ENCODE results near the gene PFDN1.

Gene PFDN1

DNA sequence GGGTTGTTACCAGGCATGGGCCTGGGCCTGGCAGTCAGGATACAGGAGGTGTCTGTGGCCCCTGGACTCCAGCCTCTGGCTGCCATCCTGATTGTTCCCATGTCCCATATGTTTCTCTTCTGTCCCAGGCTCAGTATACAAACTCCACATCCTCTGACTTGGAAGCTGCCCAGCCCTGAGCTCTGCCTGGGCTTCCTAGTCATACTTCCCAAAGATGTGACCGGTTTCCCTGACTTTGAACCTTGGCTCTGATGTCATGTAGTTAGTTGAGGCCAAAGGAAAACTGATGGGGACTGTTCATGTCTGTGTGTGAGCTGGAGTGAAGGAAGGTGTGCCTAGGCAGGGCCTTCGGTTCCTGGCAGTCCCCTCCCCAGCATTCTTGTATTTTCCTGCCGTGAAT is 77.5 kb downstream of the PFDN1 start:
- no peak for ATAC-seq
- no peak for TF ChIP-seq OSR1 (CRISPR knock-in tag; IDR thresholded peaks at IDR 0.05)
- no peak for TF ChIP-seq TCF4 (CRISPR knock-in tag; IDR thresholded peaks at IDR 0.05; ENCODE audit: borderline replicate concordance)
- no peak for TF ChIP-seq ZFP3 (CRISPR knock-in tag; IDR thresholded peaks at IDR 0.05)
- TF ChIP-seq, protein P1, sequence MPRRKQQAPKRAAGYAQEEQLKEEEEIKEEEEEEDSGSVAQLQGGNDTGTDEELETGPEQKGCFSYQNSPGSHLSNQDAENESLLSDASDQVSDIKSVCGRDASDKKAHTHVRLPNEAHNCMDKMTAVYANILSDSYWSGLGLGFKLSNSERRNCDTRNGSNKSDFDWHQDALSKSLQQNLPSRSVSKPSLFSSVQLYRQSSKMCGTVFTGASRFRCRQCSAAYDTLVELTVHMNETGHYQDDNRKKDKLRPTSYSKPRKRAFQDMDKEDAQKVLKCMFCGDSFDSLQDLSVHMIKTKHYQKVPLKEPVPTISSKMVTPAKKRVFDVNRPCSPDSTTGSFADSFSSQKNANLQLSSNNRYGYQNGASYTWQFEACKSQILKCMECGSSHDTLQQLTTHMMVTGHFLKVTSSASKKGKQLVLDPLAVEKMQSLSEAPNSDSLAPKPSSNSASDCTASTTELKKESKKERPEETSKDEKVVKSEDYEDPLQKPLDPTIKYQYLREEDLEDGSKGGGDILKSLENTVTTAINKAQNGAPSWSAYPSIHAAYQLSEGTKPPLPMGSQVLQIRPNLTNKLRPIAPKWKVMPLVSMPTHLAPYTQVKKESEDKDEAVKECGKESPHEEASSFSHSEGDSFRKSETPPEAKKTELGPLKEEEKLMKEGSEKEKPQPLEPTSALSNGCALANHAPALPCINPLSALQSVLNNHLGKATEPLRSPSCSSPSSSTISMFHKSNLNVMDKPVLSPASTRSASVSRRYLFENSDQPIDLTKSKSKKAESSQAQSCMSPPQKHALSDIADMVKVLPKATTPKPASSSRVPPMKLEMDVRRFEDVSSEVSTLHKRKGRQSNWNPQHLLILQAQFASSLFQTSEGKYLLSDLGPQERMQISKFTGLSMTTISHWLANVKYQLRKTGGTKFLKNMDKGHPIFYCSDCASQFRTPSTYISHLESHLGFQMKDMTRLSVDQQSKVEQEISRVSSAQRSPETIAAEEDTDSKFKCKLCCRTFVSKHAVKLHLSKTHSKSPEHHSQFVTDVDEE (CRISPR knock-in tag; IDR thresholded peaks at IDR 0.05) = no peak
- TF ChIP-seq TOX (CRISPR knock-in tag; IDR thresholded peaks at IDR 0.05; ENCODE audit: borderline replicate concordance) = no peak

DNA sequence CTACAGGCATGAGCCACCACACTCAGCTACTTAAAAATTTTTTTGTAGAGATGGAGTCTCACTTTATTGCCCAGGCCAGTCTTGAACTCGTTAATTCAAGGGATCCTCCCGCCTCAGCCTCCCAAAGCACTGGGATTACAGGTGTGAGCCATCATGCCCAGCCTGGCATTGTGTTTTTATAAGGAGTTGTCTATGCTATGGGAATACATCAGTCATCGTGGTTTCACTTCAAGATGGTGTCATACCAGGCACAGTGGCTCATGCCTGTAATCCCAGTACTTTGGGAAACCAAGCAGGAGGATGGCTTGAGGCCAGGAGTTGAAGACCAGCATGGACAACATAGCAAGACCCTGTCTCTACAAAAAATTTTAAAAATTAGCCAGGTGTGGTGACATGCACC is 78.2 kb downstream of the PFDN1 start:
- ATAC-seq = no peak
- TF ChIP-seq, protein P2, sequence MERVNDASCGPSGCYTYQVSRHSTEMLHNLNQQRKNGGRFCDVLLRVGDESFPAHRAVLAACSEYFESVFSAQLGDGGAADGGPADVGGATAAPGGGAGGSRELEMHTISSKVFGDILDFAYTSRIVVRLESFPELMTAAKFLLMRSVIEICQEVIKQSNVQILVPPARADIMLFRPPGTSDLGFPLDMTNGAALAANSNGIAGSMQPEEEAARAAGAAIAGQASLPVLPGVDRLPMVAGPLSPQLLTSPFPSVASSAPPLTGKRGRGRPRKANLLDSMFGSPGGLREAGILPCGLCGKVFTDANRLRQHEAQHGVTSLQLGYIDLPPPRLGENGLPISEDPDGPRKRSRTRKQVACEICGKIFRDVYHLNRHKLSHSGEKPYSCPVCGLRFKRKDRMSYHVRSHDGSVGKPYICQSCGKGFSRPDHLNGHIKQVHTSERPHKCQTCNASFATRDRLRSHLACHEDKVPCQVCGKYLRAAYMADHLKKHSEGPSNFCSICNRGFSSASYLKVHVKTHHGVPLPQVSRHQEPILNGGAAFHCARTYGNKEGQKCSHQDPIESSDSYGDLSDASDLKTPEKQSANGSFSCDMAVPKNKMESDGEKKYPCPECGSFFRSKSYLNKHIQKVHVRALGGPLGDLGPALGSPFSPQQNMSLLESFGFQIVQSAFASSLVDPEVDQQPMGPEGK (CRISPR knock-in tag; IDR thresholded peaks at IDR 0.05; ENCODE audit: borderline replicate concordance) = no peak
- no peak for TF ChIP-seq TCF4 (CRISPR knock-in tag; IDR thresholded peaks at IDR 0.05; ENCODE audit: borderline replicate concordance)
- no peak for TF ChIP-seq TOX (CRISPR knock-in tag; IDR thresholded peaks at IDR 0.05; ENCODE audit: borderline replicate concordance)
- no peak for TF ChIP-seq ZC3H10 (CRISPR knock-in tag; IDR thresholded peaks at IDR 0.05)
- TF ChIP-seq PPARA (CRISPR knock-in tag; IDR thresholded peaks at IDR 0.05; ENCODE audit: borderline replicate concordance) = no peak
- TF ChIP-seq CSDC2 (CRISPR knock-in tag; IDR thresholded peaks at IDR 0.05) = no peak
- TF ChIP-seq ESRRG (CRISPR knock-in tag; IDR thresholded peaks at IDR 0.05) = no peak
- no peak for TF ChIP-seq RARB (CRISPR knock-in tag; IDR thresholded peaks at IDR 0.05)
- no peak for TF ChIP-seq BACH2 (CRISPR knock-in tag; IDR thresholded peaks at IDR 0.05; ENCODE audit: borderline replicate concordance)
- TF ChIP-seq SNAI2 (CRISPR knock-in tag; IDR thresholded peaks at IDR 0.05) = no peak
- no peak for TF ChIP-seq CREB5 (CRISPR knock-in tag; IDR thresholded peaks at IDR 0.05; ENCODE audit: low read depth)
- no peak for TF ChIP-seq OSR1 (CRISPR knock-in tag; IDR thresholded peaks at IDR 0.05)
- TF ChIP-seq, protein P3, sequence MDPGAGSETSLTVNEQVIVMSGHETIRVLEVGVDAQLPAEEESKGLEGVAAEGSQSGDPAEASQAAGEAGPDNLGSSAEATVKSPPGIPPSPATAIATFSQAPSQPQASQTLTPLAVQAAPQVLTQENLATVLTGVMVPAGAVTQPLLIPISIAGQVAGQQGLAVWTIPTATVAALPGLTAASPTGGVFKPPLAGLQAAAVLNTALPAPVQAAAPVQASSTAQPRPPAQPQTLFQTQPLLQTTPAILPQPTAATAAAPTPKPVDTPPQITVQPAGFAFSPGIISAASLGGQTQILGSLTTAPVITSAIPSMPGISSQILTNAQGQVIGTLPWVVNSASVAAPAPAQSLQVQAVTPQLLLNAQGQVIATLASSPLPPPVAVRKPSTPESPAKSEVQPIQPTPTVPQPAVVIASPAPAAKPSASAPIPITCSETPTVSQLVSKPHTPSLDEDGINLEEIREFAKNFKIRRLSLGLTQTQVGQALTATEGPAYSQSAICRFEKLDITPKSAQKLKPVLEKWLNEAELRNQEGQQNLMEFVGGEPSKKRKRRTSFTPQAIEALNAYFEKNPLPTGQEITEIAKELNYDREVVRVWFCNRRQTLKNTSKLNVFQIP (CRISPR knock-in tag; IDR thresholded peaks at IDR 0.05; ENCODE audit: borderline replicate concordance, low read depth) = no peak
- no peak for TF ChIP-seq ZNF8 (CRISPR knock-in tag; IDR thresholded peaks at IDR 0.05)

GRCh38 chr5:140223567-140223966 is 79.3 kb downstream of the PFDN1 start:
- ATAC-seq = no peak
- TF ChIP-seq ARNTL (CRISPR knock-in tag; IDR thresholded peaks at IDR 0.05; ENCODE audit: borderline replicate concordance, low read depth) (no peak), PPARA (CRISPR knock-in tag; IDR thresholded peaks at IDR 0.05; ENCODE audit: borderline replicate concordance) (no peak), TOX (CRISPR knock-in tag; IDR thresholded peaks at IDR 0.05; ENCODE audit: borderline replicate concordance) (no peak), GLIS3 (CRISPR knock-in tag; IDR thresholded peaks at IDR 0.05) (no peak), CSDC2 (CRISPR knock-in tag; IDR thresholded peaks at IDR 0.05) (no peak), ESRRG (CRISPR knock-in tag; IDR thresholded peaks at IDR 0.05) (no peak), ZFP30 (CRISPR knock-in tag; IDR thresholded peaks at IDR 0.05) (no peak), ZNF8 (CRISPR knock-in tag; IDR thresholded peaks at IDR 0.05) (no peak), TCF4 (CRISPR knock-in tag; IDR thresholded peaks at IDR 0.05; ENCODE audit: borderline replicate concordance) (no peak), OSR1 (CRISPR knock-in tag; IDR thresholded peaks at IDR 0.05) (no peak), ZNF565 (CRISPR knock-in tag; conservative IDR thresholded peaks at IDR 0.05; ENCODE audit: low read depth) (no peak)
- TF ChIP-seq, protein P2 (CRISPR knock-in tag; IDR thresholded peaks at IDR 0.05; ENCODE audit: borderline replicate concordance) = no peak
- TF ChIP-seq, protein P4, sequence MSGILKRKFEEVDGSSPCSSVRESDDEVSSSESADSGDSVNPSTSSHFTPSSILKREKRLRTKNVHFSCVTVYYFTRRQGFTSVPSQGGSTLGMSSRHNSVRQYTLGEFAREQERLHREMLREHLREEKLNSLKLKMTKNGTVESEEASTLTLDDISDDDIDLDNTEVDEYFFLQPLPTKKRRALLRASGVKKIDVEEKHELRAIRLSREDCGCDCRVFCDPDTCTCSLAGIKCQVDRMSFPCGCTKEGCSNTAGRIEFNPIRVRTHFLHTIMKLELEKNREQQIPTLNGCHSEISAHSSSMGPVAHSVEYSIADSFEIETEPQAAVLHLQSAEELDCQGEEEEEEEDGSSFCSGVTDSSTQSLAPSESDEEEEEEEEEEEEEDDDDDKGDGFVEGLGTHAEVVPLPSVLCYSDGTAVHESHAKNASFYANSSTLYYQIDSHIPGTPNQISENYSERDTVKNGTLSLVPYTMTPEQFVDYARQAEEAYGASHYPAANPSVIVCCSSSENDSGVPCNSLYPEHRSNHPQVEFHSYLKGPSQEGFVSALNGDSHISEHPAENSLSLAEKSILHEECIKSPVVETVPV (CRISPR knock-in tag; IDR thresholded peaks at IDR 0.05) = no peak
- TF ChIP-seq, protein P1 (CRISPR knock-in tag; IDR thresholded peaks at IDR 0.05) = no peak
- TF ChIP-seq, protein P3 (CRISPR knock-in tag; IDR thresholded peaks at IDR 0.05; ENCODE audit: borderline replicate concordance, low read depth) = no peak

Measured in SK-N-SH treated with all-trans-retinoic acid at 6 μM for 48 hours (cell line).